ENCODE measurements around the gene PDE6C. TPM values are rescaled to one million over a fixed set of nuclear protein-coding genes. Genes with fewer than 3 reads are reported as not detected.

PDE6C gene
- total RNA-seq, 2 experiments from 2014 or later: 0.03 to 0.13 TPM

- H3K9me3 ChIP-seq (ENCODE audit: low read length): 0 out of 2 replicates have a peak, but pooled peaks cover 3% of the 10 kb centered on the region
- ChIA-PET CTCF (ENCODE audit: unreplicated experiment) (no interaction called here), POLR2A (interaction anchor here (0.7 to 1.0 kb wide), 2 partner anchors 18 to 22 kb away, joined by 3 to 7 read pairs; no protein-coding TSS in a partner anchor)
- DNase-seq (ENCODE audit: low spot score): no peak
- no TSS peak for BruUV-seq (replicated peaks)
- H3K4me2 ChIP-seq (ENCODE audit: low read length): no peak overlapping the region
- H3K36me3 ChIP-seq (ENCODE audit: insufficient read depth, low read length): no peaks in the 10 kb centered on the region
- H3K27ac ChIP-seq (ENCODE audit: low read depth, low read length, poor library complexity, severe bottlenecking): no peak overlapping the region
- TF ChIP-seq CTCF (conservative IDR thresholded peaks at IDR 0.05; ENCODE audit: low read length): no peak
- TF ChIP-seq EZH2phosphoT487 (IDR thresholded peaks at IDR 0.05; ENCODE audit: borderline replicate concordance, low read depth, low read length): no peak
- H4K20me1 ChIP-seq (ENCODE audit: insufficient read depth, low read length): no peaks in the 10 kb centered on the region
- H3K4me3 ChIP-seq (ENCODE audit: low read depth, low read length, poor library complexity, severe bottlenecking): no peak overlapping the region
- intact Hi-C loops (cut with micrococcal nuclease; ENCODE audit: unreplicated experiment): no loop called here
- no peaks in the 10 kb centered on the region for H3K4me1 ChIP-seq (ENCODE audit: insufficient read depth, low read length, poor library complexity, severe bottlenecking)
- no peaks in the 10 kb centered on the region for H3K79me2 ChIP-seq (ENCODE audit: insufficient read depth, low read depth, low read length)
- peak overlapping the region; percentile 16; the same call in 1 of the 2 replicates for H2AFZ ChIP-seq (ENCODE audit: low read length)
- no peaks in the 10 kb centered on the region for H3K9me2 ChIP-seq (ENCODE audit: insufficient read depth, low read length)
These were observed 41.9 kb downstream of the PDE6C start for GRCh38 chr10:93654201-93654600.

GRCh38 chr10:93656155-93656554, 43.8 kb downstream of the PDE6C start:
- DNase-seq (ENCODE audit: low spot score): no peak
- H3K36me3 ChIP-seq (ENCODE audit: insufficient read depth, low read length): 0 out of 2 replicates have a peak, but pooled peaks cover 5% of the 10 kb centered on the region
- CTCF ChIA-PET (ENCODE audit: unreplicated experiment): no interaction called here
- H3K9me2 ChIP-seq (ENCODE audit: insufficient read depth, low read length): no peaks in the 10 kb centered on the region
- no peak overlapping the region for H3K27ac ChIP-seq (ENCODE audit: low read depth, low read length, poor library complexity, severe bottlenecking)
- no TSS peak for BruUV-seq (replicated peaks)
- H3K9me3 ChIP-seq (ENCODE audit: low read length): no peaks in the 10 kb centered on the region
- TF ChIP-seq CTCF (conservative IDR thresholded peaks at IDR 0.05; ENCODE audit: low read length) (no peak), EZH2phosphoT487 (IDR thresholded peaks at IDR 0.05; ENCODE audit: borderline replicate concordance, low read depth, low read length) (no peak)
- H3K79me2 ChIP-seq (ENCODE audit: insufficient read depth, low read depth, low read length): no peaks in the 10 kb centered on the region
- H2AFZ ChIP-seq (ENCODE audit: low read length): no peak overlapping the region
- no peaks in the 10 kb centered on the region for H4K20me1 ChIP-seq (ENCODE audit: insufficient read depth, low read length)
- POLR2A ChIA-PET: no interaction called here
- H3K4me3 ChIP-seq (ENCODE audit: low read depth, low read length, poor library complexity, severe bottlenecking): no peak overlapping the region
- no peaks in the 10 kb centered on the region for H3K4me1 ChIP-seq (ENCODE audit: insufficient read depth, low read length, poor library complexity, severe bottlenecking)
- intact Hi-C loops (cut with micrococcal nuclease; ENCODE audit: unreplicated experiment): no loop called here
- H3K4me2 ChIP-seq (ENCODE audit: low read length): no peak overlapping the region

- Histone ChIP-seq H3K27ac (ENCODE audit: low read depth, low read length, poor library complexity, severe bottlenecking) (no peak overlapping the region), H3K9me3 (ENCODE audit: low read length) (no peaks in the 10 kb centered on the region), H3K9me2 (ENCODE audit: insufficient read depth, low read length) (no peaks in the 10 kb centered on the region), H4K20me1 (ENCODE audit: insufficient read depth, low read length) (no peaks in the 10 kb centered on the region), H3K36me3 (ENCODE audit: insufficient read depth, low read length) (0 out of 2 replicates have a peak, but pooled peaks cover 5% of the 10 kb centered on the region), H3K4me1 (ENCODE audit: insufficient read depth, low read length, poor library complexity, severe bottlenecking) (no peaks in the 10 kb centered on the region), H2AFZ (ENCODE audit: low read length) (no peak overlapping the region), H3K79me2 (ENCODE audit: insufficient read depth, low read depth, low read length) (no peaks in the 10 kb centered on the region), H3K4me3 (ENCODE audit: low read depth, low read length, poor library complexity, severe bottlenecking) (no peak overlapping the region), H3K4me2 (ENCODE audit: low read length) (no peak overlapping the region)
- no peak for DNase-seq (ENCODE audit: low spot score)
- no TSS peak for BruUV-seq (replicated peaks)
- intact Hi-C loops (cut with micrococcal nuclease; ENCODE audit: unreplicated experiment): no loop called here
- TF ChIP-seq EZH2phosphoT487 (IDR thresholded peaks at IDR 0.05; ENCODE audit: borderline replicate concordance, low read depth, low read length) (no peak), CTCF (conservative IDR thresholded peaks at IDR 0.05; ENCODE audit: low read length) (no peak)
- ChIA-PET POLR2A (interaction anchor here (0.9 kb wide), 1 partner anchor 24 kb away, joined by 3 read pairs; no protein-coding TSS in a partner anchor), CTCF (ENCODE audit: unreplicated experiment) (no interaction called here)
These were observed 45.4 kb downstream of the PDE6C start for GRCh38 chr10:93657757-93658156.
